Thoracic aorta (tissue), 2 donors: ENCODE results near the gene PSMD4. TPM values are rescaled to one million over a fixed set of nuclear protein-coding genes. Genes with fewer than 3 reads are reported as not detected.

Experiments used
- ATAC-seq: fragments of 150-250 bp; one replicate; pipeline ENCODE4 v1.8.0; 2017; ENCODE audit warnings: low read depth; ENCODE audit not compliant: insufficient number of reproducible peaks, low FRiP score
- DNase-seq: peaks from one replicate; pipeline ENCODE4 v3.0.0-alpha.2; 2020; ENCODE audit warnings: low spot score
- H3K27ac ChIP-seq, 2 donors: fragments of 200-600 bp; sonication (generic); 1 replicate in 1 of 2; 2 replicates in 1 of 2; pipeline ENCODE4 v1.5.1; 2016; ENCODE audit warnings: mild to moderate bottlenecking in 2 of 2, moderate library complexity in 2 of 2
- H3K27me3 ChIP-seq: fragments of 200-600 bp; sonication (generic); replicated peaks from 2 replicates; pipeline ENCODE4 v1.6.0; 2016; ENCODE audit warnings: mild to moderate bottlenecking; ENCODE audit not compliant: insufficient read depth
- H3K36me3 ChIP-seq: fragments of 200-600 bp; sonication (generic); one replicate; pipeline ENCODE4 v1.5.1; 2016
- H3K4me1 ChIP-seq, 2 donors: fragments of 200-600 bp; sonication (generic); 1 replicate in 1 of 2; 2 replicates in 1 of 2; pipeline versions ENCODE4 v1.5.1 to v1.6.0; 2016; ENCODE audit warnings: low read depth in 2 of 2, mild to moderate bottlenecking in 1 of 2; ENCODE audit not compliant: control insufficient read depth in 1 of 2
- H3K4me3 ChIP-seq: fragments of 200-600 bp; sonication (generic); 2 replicates; pipeline ENCODE4 v1.5.1; 2016; ENCODE audit warnings: mild to moderate bottlenecking
- H3K9me3 ChIP-seq: fragments of 200-600 bp; sonication (generic); 2 replicates; pipeline ENCODE4 v1.5.1; 2016
- CTCF ChIP-seq: fragments of 200-600 bp; sonication (generic); IDR thresholded peaks from one replicate; pipeline ENCODE4 v1.5.1; 2019; ENCODE audit warnings: antibody characterized with exemption
- total RNA-seq, 2 donors: library from RNA; depleted of rRNA; stranded (reverse); fragments of >200 nt; gene quantifications; one replicate each; pipeline versions ENCODE4 v1.1.0 to v1.2.3, GENCODE V29; 2016

The PSMD4 gene
- total RNA-seq, 2 donors from 2014 or later, result 79.1 to 87.6 TPM

- H3K27me3 ChIP-seq, result no peaks in the 10 kb centered on the region
- peak overlapping the region; percentile 51 to 69 for H3K27ac ChIP-seq
- peaks cover 23 to 46% of the 10 kb centered on the region in 2 donors for H3K4me1 ChIP-seq
- no peak for TF ChIP-seq CTCF
- H3K9me3 ChIP-seq, result no peaks in the 10 kb centered on the region
- ATAC-seq, result no peak
- H3K4me3 ChIP-seq, result no peak overlapping the region
- DNase-seq, result no peak
- peaks cover 48% of the 10 kb centered on the region for H3K36me3 ChIP-seq
Observed at GRCh38 chr1:151311011-151311410, 56.5 kb downstream of the PSMD4 start.

- Histone ChIP-seq H3K9me3 (no peaks in the 10 kb centered on the region), H3K27me3 (no peaks in the 10 kb centered on the region), H3K36me3 (peaks cover 46% of the 10 kb centered on the region), H3K27ac (peak overlapping the region; percentile 69 to 71), H3K4me1 (peaks cover 23 to 46% of the 10 kb centered on the region in 2 donors), H3K4me3 (no peak overlapping the region)
- ATAC-seq (peak; percentile 99), DNase-seq (peak; percentile 91)
- no peak for TF ChIP-seq CTCF
Observed at GRCh38 chr1:151311589-151312331, 57.2 kb downstream of the PSMD4 start.

- ATAC-seq (no peak), DNase-seq (no peak)
- Histone ChIP-seq H3K36me3 (peaks cover 39% of the 10 kb centered on the region), H3K4me3 (no peak overlapping the region), H3K9me3 (no peaks in the 10 kb centered on the region), H3K27ac (peak overlapping the region; percentile 69 to 71), H3K27me3 (no peaks in the 10 kb centered on the region), H3K4me1 (peaks cover 23 to 46% of the 10 kb centered on the region in 2 donors)
- TF ChIP-seq CTCF, result no peak
Observed at GRCh38 chr1:151312411-151312810, 57.9 kb downstream of the PSMD4 start.

- DNase-seq, result no peak
- ATAC-seq, result no peak
- Histone ChIP-seq H3K36me3 (peaks cover 35% of the 10 kb centered on the region), H3K27me3 (no peaks in the 10 kb centered on the region), H3K4me3 (no peak overlapping the region), H3K4me1 (peaks cover 23 to 46% of the 10 kb centered on the region in 2 donors), H3K9me3 (no peaks in the 10 kb centered on the region), H3K27ac (peak overlapping the region; percentile 69 to 71)
- TF ChIP-seq CTCF, result no peak
Observed at GRCh38 chr1:151312826-151313225, 58.3 kb downstream of the PSMD4 start.

- Histone ChIP-seq H3K36me3 (peaks cover 28% of the 10 kb centered on the region), H3K27ac (peak overlapping the region; percentile 21 to 71), H3K9me3 (no peaks in the 10 kb centered on the region), H3K4me3 (no peak overlapping the region), H3K4me1 (peaks cover 23 to 46% of the 10 kb centered on the region in 2 donors), H3K27me3 (no peaks in the 10 kb centered on the region)
- ATAC-seq (no peak), DNase-seq (no peak)
- no peak for TF ChIP-seq CTCF
Observed at GRCh38 chr1:151313501-151313900, 59.0 kb downstream of the PSMD4 start.
